Measurements from ENCODE around the gene TMC2. TPM values are rescaled to one million over a fixed set of nuclear protein-coding genes. Genes with fewer than 3 reads are reported as not detected.

The TMC2 gene
- total RNA-seq, 4 donors from 2014 or later, result 0.19 TPM; not detected in 3

- Histone ChIP-seq H3K27me3 (peaks cover 0 to 14% (median 0%) of the 10 kb centered on the region in 4 donors), H3K4me1 (no peaks in the 10 kb centered on the region), H3K27ac (no peak overlapping the region), H3K36me3 (no peaks in the 10 kb centered on the region), H3K4me3 (no peak overlapping the region), H3K9me3 (no peaks in the 10 kb centered on the region)
- WGBS, 2 donors, result 50 to 67% methylated on average over 1 of the region's 1 CpG
- TF ChIP-seq POLR2A (IDR thresholded peaks at IDR 0.05), result no peak
- TF ChIP-seq CTCF (IDR thresholded peaks at IDR 0.05), result no peak
- DNase-seq, result no peak
- intact Hi-C loops (cut with DNase I), result no loop called here
Observed at GRCh38 chr20:2585811-2586210, 49.4 kb downstream of the TMC2 start.

GRCh38 chr20:2593756-2594155 is 57.4 kb downstream of the TMC2 start:
- Histone ChIP-seq H3K4me1 (no peaks in the 10 kb centered on the region), H3K36me3 (no peaks in the 10 kb centered on the region), H3K4me3 (no peak overlapping the region), H3K27ac (no peak overlapping the region), H3K27me3 (peaks cover 0 to 43% (median 0%) of the 10 kb centered on the region in 4 donors), H3K9me3 (no peaks in the 10 kb centered on the region)
- TF ChIP-seq CTCF (IDR thresholded peaks at IDR 0.05), result no peak
- TF ChIP-seq POLR2A (IDR thresholded peaks at IDR 0.05), result no peak
- no peak for DNase-seq
- 67 to 75% methylated on average over 1 of the region's 1 CpG for WGBS, 2 donors
- intact Hi-C loops (cut with DNase I), result no loop called here

- H3K9me3 ChIP-seq, result no peaks in the 10 kb centered on the region
- no peak for DNase-seq
- peaks cover 0 to 43% (median 0%) of the 10 kb centered on the region in 4 donors for H3K27me3 ChIP-seq
- H3K4me1 ChIP-seq, result no peaks in the 10 kb centered on the region
- TF ChIP-seq CTCF (IDR thresholded peaks at IDR 0.05), result no peak
- TF ChIP-seq POLR2A (IDR thresholded peaks at IDR 0.05), result no peak
- H3K4me3 ChIP-seq, result no peak overlapping the region
- no peak overlapping the region for H3K27ac ChIP-seq
- WGBS, 2 donors, result 81 to 83% methylated on average over 2 of the region's 2 CpGs
- intact Hi-C loops (cut with DNase I), result no loop called here
- H3K36me3 ChIP-seq, result no peaks in the 10 kb centered on the region
Observed at GRCh38 chr20:2595076-2595475, 58.7 kb downstream of the TMC2 start.

- no peak overlapping the region for H3K4me3 ChIP-seq
- intact Hi-C loops (cut with DNase I), result no loop called here
- no peaks in the 10 kb centered on the region for H3K4me1 ChIP-seq
- no peak for TF ChIP-seq CTCF (IDR thresholded peaks at IDR 0.05)
- no peak for TF ChIP-seq POLR2A (IDR thresholded peaks at IDR 0.05)
- no peaks in the 10 kb centered on the region for H3K9me3 ChIP-seq
- no peak for DNase-seq
- 35 to 40% methylated on average over 5 to 6 of the region's 8 CpGs for WGBS, 2 donors
- H3K27ac ChIP-seq, result no peak overlapping the region
- H3K27me3 ChIP-seq, result peaks cover 0 to 36% (median 0%) of the 10 kb centered on the region in 4 donors
- no peaks in the 10 kb centered on the region for H3K36me3 ChIP-seq
Observed at GRCh38 chr20:2596673-2597279, 60.4 kb downstream of the TMC2 start.

- peaks cover 0 to 15% (median 0%) of the 10 kb centered on the region in 4 donors for H3K27me3 ChIP-seq
- no peaks in the 10 kb centered on the region for H3K36me3 ChIP-seq
- DNase-seq, result no peak
- no peak overlapping the region for H3K27ac ChIP-seq
- 19 to 38% methylated on average over 4 to 5 of the region's 5 CpGs for WGBS, 2 donors
- intact Hi-C loops (cut with DNase I), result no loop called here
- peaks cover 0 to 4% (median 0%) of the 10 kb centered on the region in 3 donors for H3K4me1 ChIP-seq
- H3K4me3 ChIP-seq, result no peak overlapping the region
- TF ChIP-seq CTCF (IDR thresholded peaks at IDR 0.05) (no peak), POLR2A (IDR thresholded peaks at IDR 0.05) (no peak)
- H3K9me3 ChIP-seq, result no peaks in the 10 kb centered on the region
Observed at GRCh38 chr20:2599288-2600006, 63.1 kb downstream of the TMC2 start.
